NCI-H2227 treated with DMSO at 0.1 percent for 48 hours (cell line): ENCODE measurements around the gene TGM6.

ENCODE experiments used
- DNase-seq: peaks from one replicate; lab custom pipeline; 2025; lab: John Stamatoyannopoulos, UW

Gene TGM6

DNA sequence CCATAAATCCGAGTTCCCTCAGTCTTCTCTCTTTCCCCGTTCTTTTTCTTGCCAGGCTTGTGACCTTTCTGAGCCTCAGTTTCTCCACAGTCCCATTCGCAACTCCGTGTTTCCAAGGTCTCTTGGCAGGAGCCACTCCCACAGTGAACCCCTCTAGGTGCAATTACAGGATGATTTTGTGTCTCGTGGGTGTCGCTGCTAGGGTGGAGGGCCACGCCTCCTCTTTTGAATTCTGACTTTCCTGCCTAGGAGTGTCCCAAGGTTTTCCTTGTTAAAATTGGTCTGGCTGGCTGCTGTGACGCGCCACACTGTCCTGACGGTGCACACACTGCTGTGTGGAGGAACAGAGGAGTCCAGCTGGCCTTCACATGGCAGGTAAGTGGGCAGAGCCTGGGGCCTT, at the start of gene TGM6:
TGM6 (plus strand) TSS at position 301 of the 400 bp plus-strand sequence; CDS start at position 369, 68 bp downstream.
- DNase-seq, result no peak

DNA sequence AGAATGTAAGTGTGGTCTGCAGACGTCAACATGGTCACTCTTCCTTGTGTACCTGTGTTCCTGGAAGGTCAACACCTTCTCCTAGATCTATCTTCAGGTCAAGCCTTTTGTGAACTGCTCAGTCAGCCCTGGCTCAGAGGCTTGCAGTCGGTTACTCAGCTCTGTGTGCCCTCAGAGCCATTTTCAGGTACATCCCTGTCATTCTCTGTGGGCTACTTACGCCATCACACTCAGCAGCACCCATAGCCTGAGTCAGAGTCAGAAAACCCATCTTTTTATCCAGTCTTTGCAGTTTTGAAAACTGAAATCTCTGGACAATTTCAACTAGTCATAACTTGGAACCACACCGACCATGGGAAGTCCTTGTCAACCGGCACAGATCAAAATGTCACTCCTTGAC, 49.6 kb upstream of the TGM6 start:
- no peak for DNase-seq

DNA sequence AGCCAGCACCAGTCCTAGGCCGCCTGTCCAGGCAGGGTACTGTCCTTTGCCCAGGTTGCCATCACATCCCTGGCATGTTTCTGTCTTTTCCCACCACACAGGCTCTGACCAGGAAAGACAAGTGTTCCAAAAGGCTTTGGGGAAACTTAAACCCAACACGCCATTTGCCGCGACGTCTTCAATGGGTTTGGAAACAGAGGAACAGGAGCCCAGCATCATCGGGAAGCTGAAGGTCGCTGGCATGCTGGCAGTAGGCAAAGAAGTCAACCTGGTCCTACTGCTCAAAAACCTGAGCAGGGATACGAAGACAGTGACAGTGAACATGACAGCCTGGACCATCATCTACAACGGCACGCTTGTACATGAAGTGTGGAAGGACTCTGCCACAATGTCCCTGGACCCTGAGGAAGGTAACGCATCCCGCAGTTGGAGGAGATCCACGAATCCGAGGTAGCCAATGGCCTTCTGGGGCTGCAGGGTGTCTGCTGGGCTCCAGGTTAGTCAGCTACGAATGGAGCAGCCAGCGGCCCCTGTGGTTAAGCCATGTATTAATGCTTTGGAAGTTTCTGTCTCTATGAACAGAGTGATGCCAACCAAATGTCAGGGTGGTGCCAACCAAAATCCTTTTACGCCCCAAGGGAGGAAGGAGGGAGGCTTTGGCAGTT, 48.7 kb upstream of the TGM6 start:
- no peak for DNase-seq

DNA sequence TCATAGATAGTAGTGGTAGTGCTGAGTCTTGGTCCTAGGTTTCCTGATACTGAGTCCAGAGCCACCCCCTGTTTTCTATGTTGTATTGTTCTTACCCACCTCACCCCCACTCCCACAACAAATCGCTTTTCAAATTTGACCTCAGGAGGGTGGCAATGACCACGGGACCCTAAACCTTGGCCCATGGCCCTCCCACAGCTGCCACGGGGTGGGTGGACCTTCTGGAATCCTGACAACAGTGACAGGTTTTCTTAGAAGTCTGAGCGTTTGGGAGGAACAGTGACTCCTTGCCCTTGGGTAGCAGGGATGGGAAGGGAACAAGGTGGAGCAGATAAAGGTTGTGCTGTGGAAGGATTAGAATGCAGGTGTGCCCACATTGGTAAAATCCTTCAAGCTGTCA, 48.0 kb upstream of the TGM6 start:
- DNase-seq, result no peak

DNA sequence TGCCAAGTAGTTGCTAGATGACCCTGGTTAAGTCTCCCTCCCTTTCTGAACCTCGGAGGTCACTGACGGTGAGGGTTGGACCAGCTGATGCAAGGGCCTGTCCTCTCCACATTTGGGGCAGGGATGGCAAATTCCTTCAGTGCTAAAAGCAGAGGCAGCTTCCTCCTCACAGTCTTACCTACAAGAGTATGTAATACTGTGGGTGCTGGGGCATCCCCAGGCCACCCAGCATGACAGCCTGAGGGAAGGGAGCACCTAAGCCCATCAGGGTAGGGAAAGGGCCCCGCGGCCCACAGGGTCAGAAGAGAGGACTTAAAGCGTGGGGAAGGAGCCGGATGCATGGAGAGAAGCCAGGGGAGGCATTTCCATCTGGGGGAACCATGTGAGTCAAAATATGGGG, 46.9 kb upstream of the TGM6 start:
- DNase-seq, result no peak

DNA sequence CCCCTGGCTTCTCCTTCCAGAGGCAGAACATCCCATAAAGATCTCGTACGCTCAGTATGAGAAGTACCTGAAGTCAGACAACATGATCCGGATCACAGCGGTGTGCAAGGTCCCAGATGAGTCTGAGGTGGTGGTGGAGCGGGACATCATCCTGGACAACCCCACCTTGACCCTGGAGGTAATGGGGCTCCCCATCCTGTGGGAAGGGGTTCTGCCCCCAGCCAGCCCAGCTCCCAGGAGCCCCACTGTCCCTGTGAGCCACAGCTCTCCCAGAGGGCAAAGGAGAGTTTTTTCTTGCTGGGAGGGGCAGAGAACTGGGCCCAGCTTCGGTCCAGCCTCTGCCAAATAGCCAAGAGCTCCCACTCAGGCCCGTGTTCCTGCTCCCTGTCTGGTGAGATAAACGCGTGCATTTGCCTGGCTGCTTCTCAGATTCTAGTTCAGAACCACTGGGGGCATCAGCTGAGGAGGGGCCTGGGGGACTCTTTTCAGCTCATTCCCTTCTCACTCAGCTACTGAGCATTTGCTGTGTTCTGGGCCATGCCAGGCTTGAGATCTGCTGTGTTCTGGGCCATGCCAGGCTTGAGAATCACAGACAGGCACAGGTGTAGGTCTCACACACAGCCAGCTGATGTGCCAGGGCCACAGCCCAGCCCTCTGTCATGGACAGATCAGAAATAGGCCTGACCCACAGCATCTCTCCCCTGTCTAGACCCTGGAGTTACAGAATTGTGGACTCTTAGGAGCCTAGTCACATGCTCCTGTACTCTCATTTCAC, 45.4 kb upstream of the TGM6 start:
- DNase-seq, result no peak

DNA sequence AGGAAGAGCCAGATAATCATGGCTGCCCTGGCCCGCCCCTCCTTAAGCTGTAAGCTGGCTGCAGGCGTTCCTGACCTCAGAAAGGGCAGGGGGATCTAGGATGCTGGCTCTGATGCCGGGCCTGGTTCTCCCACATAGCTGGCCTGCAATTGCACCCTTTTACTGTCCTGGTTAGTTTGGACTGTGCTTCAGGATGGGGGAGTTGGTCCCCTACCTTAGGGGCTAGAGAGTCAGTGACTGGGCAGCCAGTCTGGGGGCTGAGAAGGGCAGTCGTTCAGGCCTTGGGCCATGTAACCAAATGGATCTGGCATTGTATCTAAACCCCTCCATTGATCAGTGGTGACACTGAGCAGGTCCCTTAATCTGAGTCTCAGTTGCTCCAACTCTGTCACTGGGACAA, 44.2 kb upstream of the TGM6 start:
- no peak for DNase-seq

DNA sequence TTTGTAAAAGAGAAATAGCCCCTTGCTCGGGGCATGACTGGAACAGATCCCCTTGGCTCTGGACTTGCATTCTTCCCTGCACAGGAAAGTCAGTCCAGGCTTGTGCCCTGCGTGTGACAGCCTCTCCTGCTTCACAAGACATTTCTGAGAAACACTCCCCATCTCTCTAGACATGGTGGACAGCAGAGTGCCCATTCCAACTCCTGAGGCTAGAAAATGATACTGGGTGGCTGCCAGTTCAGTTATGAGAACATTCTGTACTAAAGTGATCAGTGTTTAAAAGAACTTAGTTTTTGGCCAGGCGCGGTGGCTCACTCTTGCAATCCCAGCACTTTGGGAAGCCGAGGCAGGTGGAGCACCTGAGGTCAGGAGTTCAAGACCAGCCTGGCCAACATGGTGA, 43.6 kb upstream of the TGM6 start:
- no peak for DNase-seq

DNA sequence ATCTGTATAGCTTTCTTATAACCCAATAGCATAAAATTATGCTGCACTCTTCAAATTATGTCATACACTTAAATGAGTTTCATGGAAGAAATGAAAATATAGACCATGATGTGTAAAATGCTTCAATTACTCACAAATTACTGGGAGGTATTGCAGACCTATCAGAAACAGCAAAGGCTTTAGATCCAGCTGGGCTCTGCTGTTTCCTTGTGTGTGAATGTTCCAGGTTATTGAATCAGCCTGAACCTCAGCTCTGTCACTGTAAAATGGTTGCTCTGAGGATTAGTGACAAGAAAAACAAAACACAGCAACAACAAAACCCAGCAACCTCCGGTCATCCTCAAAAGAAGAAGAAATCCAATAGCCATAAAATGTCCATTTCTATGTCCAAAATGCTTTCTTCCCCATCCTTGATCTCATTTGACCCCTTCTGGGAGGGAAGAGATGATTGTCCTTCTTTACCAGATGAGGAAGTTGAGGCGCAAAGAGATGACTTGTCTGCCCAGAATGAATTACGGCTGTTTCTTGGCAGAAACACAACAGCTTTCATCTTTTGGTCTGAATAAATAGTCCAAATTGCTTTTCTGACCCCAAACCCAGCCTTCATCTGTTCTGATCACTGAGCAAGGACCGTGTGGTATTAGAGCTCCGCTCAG, 42.2 kb upstream of the TGM6 start:
- DNase-seq, result no peak

DNA sequence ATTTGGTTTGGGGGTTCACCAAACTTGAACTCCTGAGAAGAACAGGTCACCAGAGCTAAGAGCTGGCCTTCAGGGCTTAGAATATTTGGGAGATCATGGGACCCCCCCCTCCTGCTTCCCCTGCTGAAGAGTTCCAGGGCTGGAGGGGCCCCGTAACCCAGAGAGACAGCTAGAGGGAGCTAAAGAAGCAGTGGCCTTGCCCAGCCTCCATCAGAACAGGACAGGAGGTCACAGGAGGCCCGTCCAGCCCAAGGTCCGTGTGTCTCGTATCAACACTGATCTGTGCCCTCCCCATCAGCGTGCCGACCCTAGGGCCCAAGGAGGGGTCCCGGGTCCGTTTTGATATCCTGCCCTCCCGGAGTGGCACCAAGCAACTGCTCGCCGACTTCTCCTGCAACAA, 40.6 kb upstream of the TGM6 start:
- DNase-seq, result no peak

DNA sequence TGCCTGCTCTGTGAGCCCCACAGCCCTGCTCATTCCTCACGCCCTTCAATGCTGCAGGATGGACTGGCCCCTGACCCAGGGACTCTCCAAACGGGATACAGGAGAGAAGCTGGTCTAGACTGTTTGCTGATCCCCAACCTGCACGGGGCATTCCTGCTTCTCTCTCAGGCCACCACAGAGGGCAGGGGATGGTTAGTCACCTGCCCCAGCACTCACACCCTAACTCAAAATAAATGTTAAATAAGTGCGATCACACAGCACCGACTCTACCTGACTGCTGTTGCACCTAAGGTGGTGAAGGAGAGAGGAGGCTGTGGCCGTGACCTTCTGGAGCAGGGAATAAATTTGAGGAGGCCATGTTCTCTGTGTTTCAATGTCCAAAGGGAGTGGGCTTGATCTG, 39.9 kb upstream of the TGM6 start:
- no peak for DNase-seq

DNA sequence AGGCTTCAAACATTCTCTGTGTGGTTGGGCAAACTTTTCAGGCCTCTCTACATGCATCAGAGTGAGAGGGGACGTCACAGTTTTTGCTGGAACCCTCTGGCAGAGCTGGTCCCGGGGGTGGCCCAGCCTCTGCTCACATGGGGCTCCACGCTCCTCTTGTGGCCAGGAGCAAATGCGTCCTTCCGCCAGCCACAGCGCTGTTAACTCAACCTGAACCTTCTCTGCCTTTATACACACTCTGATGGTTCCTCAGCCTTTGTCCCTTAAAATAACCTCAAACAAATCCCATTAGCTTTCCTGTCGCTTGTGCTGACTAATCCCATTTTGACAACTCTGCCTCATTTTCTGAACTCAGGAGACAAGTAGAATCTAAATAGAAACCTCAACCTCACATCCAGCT, 39.4 kb upstream of the TGM6 start:
- no peak for DNase-seq

DNA sequence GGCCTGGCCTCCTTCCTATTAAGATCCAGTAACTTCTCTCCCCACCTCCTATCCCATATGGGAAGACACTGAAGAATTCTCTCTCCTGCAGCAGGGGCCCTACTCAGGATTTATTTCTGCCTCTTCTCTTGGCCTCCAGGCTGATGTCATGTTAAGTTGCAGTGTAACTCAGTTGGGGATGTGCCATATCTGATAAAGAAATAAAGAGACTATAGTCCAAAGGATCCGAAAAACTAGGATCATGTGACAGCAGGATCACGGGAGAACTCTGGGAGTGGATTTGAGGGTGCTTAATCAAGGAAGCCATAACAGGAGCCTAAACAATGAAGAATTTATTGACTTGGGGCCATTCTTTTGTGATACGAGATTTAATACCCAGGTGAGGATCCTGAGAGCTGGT, 38.5 kb upstream of the TGM6 start:
- no peak for DNase-seq

DNA sequence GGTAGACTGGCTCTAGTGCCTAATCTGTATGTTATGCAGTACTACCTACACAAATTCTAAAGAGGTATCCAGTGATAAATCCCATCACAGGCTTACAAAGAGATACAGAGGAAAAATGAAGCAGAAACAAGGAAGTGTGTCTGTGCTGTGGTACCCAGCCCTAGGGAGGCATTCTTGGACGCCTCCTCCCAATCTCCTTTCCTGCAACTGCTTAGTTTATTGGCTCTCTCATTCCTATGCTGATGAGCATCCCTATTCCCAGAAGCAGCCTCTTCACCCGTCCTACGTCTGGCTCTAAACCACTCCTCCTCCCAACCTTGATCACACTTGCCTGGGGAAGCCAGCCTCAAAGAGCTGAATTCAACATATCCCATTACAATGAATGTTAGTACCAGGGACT, 34.5 kb upstream of the TGM6 start:
- no peak for DNase-seq

DNA sequence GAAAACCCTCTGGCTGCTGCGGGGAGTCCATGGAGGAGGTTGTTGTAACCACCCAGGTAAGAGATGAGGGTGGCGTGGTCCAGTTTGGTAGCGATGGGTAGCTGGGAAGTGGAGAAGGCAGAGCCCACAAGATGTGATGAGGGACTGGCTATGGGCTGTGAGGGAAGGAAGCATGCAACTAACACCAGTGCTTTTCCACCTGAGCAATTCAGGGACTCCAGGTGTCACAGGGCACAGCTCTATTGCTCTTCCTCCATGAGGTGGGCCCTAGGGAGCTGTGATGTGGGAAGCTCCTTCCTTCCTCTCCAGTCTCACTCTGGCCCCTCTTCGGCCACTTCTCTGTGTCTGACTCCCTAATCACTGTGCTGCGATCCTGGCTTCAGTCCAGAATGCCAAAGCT, 32.4 kb upstream of the TGM6 start:
- no peak for DNase-seq

DNA sequence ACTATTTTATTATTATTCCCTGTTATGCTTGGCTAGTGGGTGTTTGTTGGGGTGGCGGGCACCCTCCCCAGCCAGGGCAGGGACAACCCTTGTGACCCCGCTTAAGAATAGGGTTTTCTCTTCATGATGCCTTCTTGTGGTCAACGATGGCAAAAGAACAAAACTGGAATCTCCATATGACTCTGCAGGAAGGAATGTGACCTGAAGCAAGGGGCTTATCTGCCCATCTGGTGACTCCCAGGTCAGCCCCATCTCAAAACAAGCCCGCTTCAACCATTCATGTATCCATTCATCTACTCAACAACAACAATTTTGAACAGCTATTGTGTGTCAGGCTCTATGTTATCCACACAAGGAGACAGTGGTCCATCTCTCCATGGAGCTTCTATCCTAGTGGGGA, 30.9 kb upstream of the TGM6 start:
- DNase-seq, result no peak

DNA sequence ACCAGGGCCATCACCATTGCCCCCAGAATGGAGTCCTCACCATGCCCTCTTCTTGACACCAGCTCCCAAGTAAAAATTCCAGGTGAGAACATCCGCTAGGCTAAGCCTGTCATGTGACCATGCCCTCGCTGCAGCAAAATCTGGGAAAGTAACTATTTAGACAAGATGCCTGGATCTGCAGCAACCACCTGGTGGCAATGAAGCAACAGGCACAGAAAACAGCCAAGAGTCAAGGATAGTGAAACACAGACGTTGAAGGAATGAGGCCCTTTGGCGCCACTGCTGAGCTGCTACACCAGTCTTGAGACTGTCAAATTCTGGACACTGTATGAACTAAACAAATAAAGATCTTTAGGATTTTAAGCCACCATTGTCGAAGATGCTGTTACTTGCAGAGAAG, 30.1 kb upstream of the TGM6 start:
- no peak for DNase-seq

DNA sequence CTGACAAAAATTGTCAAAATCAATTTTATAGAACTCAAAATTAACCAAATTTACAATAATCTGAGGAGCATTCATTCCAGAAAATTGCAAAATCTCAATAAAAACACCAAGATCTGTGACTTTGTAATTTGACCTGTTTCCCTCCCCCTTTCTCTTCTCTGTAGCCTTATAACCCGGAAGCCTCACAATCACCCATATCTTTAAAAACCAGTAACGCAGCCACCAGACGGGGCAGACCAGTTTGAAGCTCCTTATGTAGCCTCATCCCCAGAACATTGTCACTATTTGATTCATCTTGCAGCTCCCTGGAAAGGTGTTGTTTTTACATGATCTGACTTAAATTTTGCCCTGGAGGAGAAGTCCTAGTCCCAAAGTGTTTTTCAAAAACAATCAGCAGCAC, 27.5 kb upstream of the TGM6 start:
- no peak for DNase-seq

DNA sequence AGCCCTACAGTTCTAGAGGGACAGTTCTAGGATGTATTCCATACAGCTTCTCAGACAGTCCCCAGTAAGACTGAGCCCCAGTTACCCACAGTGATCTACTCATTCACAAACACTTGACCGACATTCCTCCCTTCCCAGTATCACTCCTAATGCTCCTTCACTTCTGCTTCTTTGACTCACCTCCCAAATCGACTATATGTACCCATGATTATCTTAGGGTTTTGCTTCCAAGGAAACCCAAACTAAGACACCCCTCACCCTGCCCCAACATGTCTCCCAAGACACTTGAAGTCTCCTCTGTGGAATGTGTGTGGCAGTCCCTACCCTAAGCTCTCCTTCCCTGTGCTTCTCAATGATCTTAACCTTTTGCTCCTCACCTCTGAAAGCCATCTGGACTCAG, 23.6 kb upstream of the TGM6 start:
- DNase-seq, result no peak

DNA sequence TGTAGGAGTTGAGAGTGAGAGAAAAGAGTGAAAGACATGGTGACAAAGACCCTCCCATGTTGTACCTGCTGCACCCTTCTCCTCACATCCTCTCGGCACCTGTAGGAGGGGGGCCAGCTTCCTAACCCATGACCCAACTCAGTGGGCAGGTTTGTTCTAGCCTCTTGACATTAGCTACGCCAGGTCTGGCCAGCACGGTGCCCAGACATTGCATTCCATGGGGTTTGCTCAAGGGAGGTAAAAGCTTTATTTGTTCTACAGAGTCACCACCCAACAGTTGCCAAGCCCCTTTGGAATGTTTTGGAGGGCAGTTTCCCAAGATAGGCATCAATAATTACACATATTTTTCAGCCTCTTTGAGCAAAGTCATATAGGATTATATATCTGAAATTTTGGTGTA, 22.7 kb upstream of the TGM6 start:
- DNase-seq, result no peak

DNA sequence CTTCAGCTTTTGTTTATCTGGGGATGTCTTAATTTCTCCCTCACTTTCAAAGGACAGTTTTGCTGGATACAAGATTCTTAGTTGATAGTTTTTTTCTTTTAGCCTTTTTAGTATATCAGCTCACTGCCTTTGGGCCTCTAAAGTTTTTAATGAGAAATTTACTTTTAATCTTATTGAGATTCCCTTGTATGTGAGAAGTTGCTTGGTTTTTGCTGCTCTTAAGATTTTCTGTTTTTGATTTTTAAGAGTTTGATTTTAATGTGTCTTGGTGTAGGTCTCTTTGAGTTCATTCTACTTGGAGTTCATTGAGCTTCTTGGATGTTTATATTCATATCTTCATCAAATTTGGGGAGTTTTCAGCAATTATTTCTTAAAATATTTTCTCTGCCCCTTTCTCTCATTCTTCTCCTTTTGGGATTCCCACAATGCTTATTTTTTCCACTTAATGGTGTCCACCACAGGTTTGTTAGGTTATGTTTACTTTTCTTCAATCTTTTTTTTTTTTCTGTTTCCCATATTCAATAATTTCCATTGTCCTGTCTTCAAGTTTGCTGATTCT, 19.6 kb upstream of the TGM6 start:
- DNase-seq, result no peak

DNA sequence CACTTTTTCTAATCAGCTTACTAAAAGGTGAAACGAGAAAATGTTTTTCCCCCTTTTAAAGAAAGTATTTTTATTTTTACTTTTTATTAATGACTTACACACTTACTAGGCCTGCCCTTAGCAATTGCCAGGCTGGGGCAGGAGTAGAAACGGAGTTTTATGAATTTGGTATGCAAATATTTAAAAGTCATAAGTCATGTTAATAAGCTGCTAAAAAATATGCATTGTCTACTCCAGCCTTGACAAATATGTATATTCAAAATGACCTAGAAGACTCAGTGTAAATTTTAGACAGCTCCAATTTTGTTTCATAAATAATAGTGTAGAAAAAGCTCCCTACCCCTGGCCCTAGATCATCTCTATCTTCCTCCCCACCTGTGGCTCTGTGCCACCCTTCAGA, 17.5 kb upstream of the TGM6 start:
- no peak for DNase-seq

DNA sequence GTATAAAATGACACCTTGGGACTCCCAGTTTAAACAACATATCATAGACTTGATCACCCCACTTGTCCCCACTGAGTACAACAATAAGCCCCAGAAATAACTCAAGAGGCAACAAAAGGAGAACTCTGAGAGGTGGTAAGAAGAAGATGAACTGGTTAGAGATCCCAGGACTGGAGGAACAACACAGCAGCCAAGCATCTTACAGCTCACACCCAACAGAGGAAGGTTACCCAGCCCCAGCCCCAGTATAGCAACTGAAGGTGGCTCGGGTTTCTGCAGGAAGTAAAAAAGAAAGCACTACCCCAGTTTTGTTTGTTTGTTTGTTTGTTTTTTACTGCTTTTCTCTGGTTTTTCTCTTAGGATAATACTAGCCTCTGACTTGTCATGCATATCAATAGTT, 17.1 kb upstream of the TGM6 start:
- DNase-seq, result no peak
